Endothelial cell of umbilical vein (primary cell): ENCODE measurements around the gene KDR. TPM values are rescaled to one million over a fixed set of nuclear protein-coding genes. Genes with fewer than 3 reads are reported as not detected.

ENCODE experiments used
- BruUV-seq: library from RNA; stranded (reverse); fragments of 400-500 nt; replicated peaks from 2 replicates; lab custom pipeline; 2021; lab: Mats Ljungman, UMichigan
- CTCF ChIA-PET: fragments of 300-600, 350-600 bp; sonication (Branson Sonifier 250); formaldehyde crosslinking; loops from one replicate; lab custom pipeline; 2021; ENCODE audit warnings: antibody characterized with exemption, inconsistent platforms; lab: Charles Lee
- POLR2A ChIA-PET: fragments of 300-600, 350-600 bp; sonication (Branson Sonifier 250); formaldehyde crosslinking; loops from one replicate; lab custom pipeline; 2021; ENCODE audit warnings: antibody characterized with exemption, inconsistent platforms; lab: Charles Lee
- DNase-seq: peaks from one replicate; pipeline ENCODE4 v3.0.0-alpha.2; 2011; ENCODE audit warnings: low read depth, low spot score
- FAIRE-seq: peaks from 2 replicates; lab custom pipeline; 2011; peaks lifted over from hg19 to GRCh38; lab: Jason Lieb, UNC
- H2AFZ ChIP-seq: 2 replicates; pipeline ENCODE4 v1.6.0; 2012; ENCODE audit warnings: low read depth, low read length, control low read depth, inconsistent platforms
- H3K27ac ChIP-seq: 2 replicates; pipeline ENCODE4 v1.5.1; 2011; ENCODE audit warnings: low read depth, mild to moderate bottlenecking, control low read depth, low read length, moderate library complexity; ENCODE audit not compliant: insufficient read depth
- H3K27me3 ChIP-seq, 2 experiments: 2 replicates each; pipeline versions ENCODE4 v1.6.0 to v1.6.1; 2011; ENCODE audit warnings: low read length in 2 of 2, mixed read lengths in 1 of 2; ENCODE audit not compliant: control insufficient read depth in 2 of 2, insufficient read depth in 2 of 2
- H3K36me3 ChIP-seq, 2 experiments: 2 replicates in 1 of 2; 3 replicates in 1 of 2; pipeline ENCODE4 v1.5.1; 2011; ENCODE audit warnings: low read length in 2 of 2, mild to moderate bottlenecking in 1 of 2, moderate library complexity in 1 of 2; ENCODE audit not compliant: control insufficient read depth in 2 of 2, insufficient read depth in 2 of 2; ENCODE audit errors: extremely low read depth in 1 of 2
- H3K4me1 ChIP-seq: 3 replicates; pipeline ENCODE4 v1.5.1; 2011; ENCODE audit warnings: mild to moderate bottlenecking, low read length; ENCODE audit not compliant: control insufficient read depth, insufficient read depth; ENCODE audit errors: extremely low read depth
- H3K4me2 ChIP-seq: 2 replicates; pipeline ENCODE4 v1.6.1; 2011; ENCODE audit warnings: low read length, control low read depth, mixed read lengths; ENCODE audit not compliant: insufficient read depth
- H3K4me3 ChIP-seq, 3 experiments: fragments of 200-600 bp in 1 of 3; sonication (generic), shearing (Covaris generic) in 1 of 3; replicated peaks in 1 of 3; 2 replicates each; pipeline ENCODE4 v1.5.1; 2011 to 2016; ENCODE audit warnings: control low read depth in 3 of 3, low read length in 3 of 3, mild to moderate bottlenecking in 2 of 3, inconsistent platforms in 1 of 3, low read depth in 1 of 3, moderate library complexity in 1 of 3; ENCODE audit not compliant: insufficient read depth in 1 of 3
- H3K79me2 ChIP-seq: 2 replicates; pipeline ENCODE4 v1.6.0; 2012; ENCODE audit warnings: low read length, inconsistent platforms; ENCODE audit not compliant: control insufficient read depth, insufficient read depth
- H3K9ac ChIP-seq: replicated peaks from 2 replicates; pipeline ENCODE3; 2011; ENCODE audit warnings: low read length, control low read depth; ENCODE audit not compliant: insufficient read depth; ENCODE audit errors: extremely low read depth
- H3K9me1 ChIP-seq: replicated peaks from 3 replicates; pipeline ENCODE4 v1.6.0; 2011; ENCODE audit warnings: mild to moderate bottlenecking, low read length; ENCODE audit not compliant: control insufficient read depth, insufficient read depth; ENCODE audit errors: extremely low read depth
- H3K9me3 ChIP-seq: replicated peaks from 2 replicates; pipeline ENCODE4 v1.5.1; 2012; ENCODE audit warnings: low read length, inconsistent platforms; ENCODE audit not compliant: control insufficient read depth, insufficient read depth
- H4K20me1 ChIP-seq: replicated peaks from 2 replicates; pipeline ENCODE3; 2011; ENCODE audit warnings: mild to moderate bottlenecking, low read length; ENCODE audit not compliant: control insufficient read depth, insufficient read depth; ENCODE audit errors: extremely low read depth
- EZH2 ChIP-seq: IDR thresholded peaks from 2 replicates; pipeline ENCODE4 v1.6.1; 2012; ENCODE audit warnings: borderline replicate concordance, low read depth, mild to moderate bottlenecking, moderate library complexity, low read length, inconsistent platforms; ENCODE audit not compliant: severe bottlenecking
- FOS ChIP-seq: IDR thresholded peaks from 2 replicates; pipeline ENCODE4 v1.6.1; 2011; ENCODE audit warnings: mild to moderate bottlenecking, low read length, moderate library complexity, borderline replicate concordance; ENCODE audit not compliant: insufficient read depth
- GATA2 ChIP-seq: IDR thresholded peaks from 2 replicates; pipeline ENCODE4 v1.7.0; 2011; ENCODE audit warnings: low read depth, mild to moderate bottlenecking, moderate library complexity, mixed read lengths, low read length; ENCODE audit not compliant: insufficient read length, insufficient read depth
- JUN ChIP-seq: IDR thresholded peaks from 2 replicates; pipeline ENCODE4 v1.6.1; 2011; ENCODE audit warnings: borderline replicate concordance, low read depth; ENCODE audit not compliant: insufficient read length, insufficient read depth
- MYC ChIP-seq: IDR thresholded peaks from one replicate; pipeline ENCODE4 v1.6.1; 2011; ENCODE audit warnings: mild to moderate bottlenecking, low read depth, low read length
- POLR2A ChIP-seq: IDR thresholded peaks from 2 replicates; pipeline ENCODE4 v1.6.1; 2012; ENCODE audit warnings: low read depth, mild to moderate bottlenecking, control low read depth, low read length
- POLR2AphosphoS5 ChIP-seq: IDR thresholded peaks from 2 replicates; pipeline ENCODE4 v1.6.1; 2012; ENCODE audit warnings: low read depth, mild to moderate bottlenecking, control low read depth, low read length, moderate library complexity; ENCODE audit not compliant: insufficient read depth
- dilution Hi-C: fragments of 300-500 bp; cut with MboI; formaldehyde crosslinking; loops from one replicate; pipeline ENCODE4 v1.15.0; 2019; ENCODE audit warnings: low sequenced_read_pairs; ENCODE audit not compliant: extremely low pct_ligation_motif_present
- intact Hi-C: fragments of 100-400 bp; cut with micrococcal nuclease; formaldehyde crosslinking; loops from one replicate; pipeline ENCODE4 v1.10.0; 2022
- polyA plus RNA-seq, 4 experiments: library from polyadenylated mRNA; depleted of rRNA in 3 of 4; stranded (reverse) in 3 of 4; unstranded in 1 of 4; fragments of >200 nt; gene quantifications; 2 replicates each; pipeline versions ENCODE4 v1.2.1 to v1.2.3, GENCODE V29; 2011 to 2012; ENCODE audit warnings: missing spikeins in 1 of 4
- total RNA-seq: library from RNA; stranded (reverse); gene quantifications from 2 replicates; pipeline ENCODE4 v1.2.3, GENCODE V29; 2021
- TF ChIP-seq, protein P1 (sequence below), 2 donors: IDR thresholded peaks; 1 replicate in 1 of 2; 2 replicates in 1 of 2; pipeline ENCODE4 v1.5.1; 2011; ENCODE audit warnings: low read length in 2 of 2, mild to moderate bottlenecking in 2 of 2, moderate library complexity in 2 of 2, control low read depth in 1 of 2, inconsistent platforms in 1 of 2, low read depth in 1 of 2; ENCODE audit not compliant: insufficient read depth in 1 of 2; ENCODE audit errors: extremely low read depth in 1 of 2
- TF ChIP-seq, protein P2 (sequence below): IDR thresholded peaks from 2 replicates; pipeline ENCODE4 v1.6.1; 2011; ENCODE audit not compliant: insufficient read depth, insufficient read length

The KDR gene
- total and polyA plus RNA-seq, 2 donors (not counting 3 experiments of a cell fraction or from before 2014, with no cell fraction given), result 80.5 to 145 TPM

DNA sequence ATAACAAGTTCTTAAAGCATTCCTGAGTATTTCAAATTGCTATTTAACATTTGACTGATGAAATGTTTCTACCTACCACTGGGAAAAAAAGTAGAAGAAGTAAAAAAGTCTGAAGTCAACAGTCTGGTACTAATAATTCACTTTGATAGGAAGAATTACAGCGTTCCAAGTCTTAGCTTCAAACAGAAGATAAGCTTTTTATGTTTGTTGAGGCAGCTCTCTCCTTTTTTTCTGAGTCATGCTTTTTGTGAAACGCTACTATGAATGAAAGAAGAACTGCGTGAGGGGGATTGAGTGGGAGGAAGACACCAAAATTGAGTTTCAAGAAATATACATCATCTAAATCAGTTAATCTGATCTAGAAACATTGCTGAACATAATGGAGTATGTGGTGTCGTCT is 13.0 kb upstream of the KDR start:
- Histone ChIP-seq H3K36me3 (no peaks in the 10 kb centered on the region), H3K4me3 (no peak overlapping the region), H3K4me2 (no peak overlapping the region), H3K9me3 (no peaks in the 10 kb centered on the region), H3K27me3 (no peaks in the 10 kb centered on the region), H3K9me1 (no peaks in the 10 kb centered on the region), H3K9ac (no peak overlapping the region), H4K20me1 (no peaks in the 10 kb centered on the region), H3K4me1 (no peaks in the 10 kb centered on the region), H3K79me2 (no peaks in the 10 kb centered on the region), H2AFZ (no peak overlapping the region), H3K27ac (no peak overlapping the region)
- TF ChIP-seq POLR2AphosphoS5 (no peak), JUN (no peak), POLR2A (no peak), FOS (no peak), GATA2 (no peak), EZH2 (no peak), MYC (no peak)
- TF ChIP-seq, protein P1, sequence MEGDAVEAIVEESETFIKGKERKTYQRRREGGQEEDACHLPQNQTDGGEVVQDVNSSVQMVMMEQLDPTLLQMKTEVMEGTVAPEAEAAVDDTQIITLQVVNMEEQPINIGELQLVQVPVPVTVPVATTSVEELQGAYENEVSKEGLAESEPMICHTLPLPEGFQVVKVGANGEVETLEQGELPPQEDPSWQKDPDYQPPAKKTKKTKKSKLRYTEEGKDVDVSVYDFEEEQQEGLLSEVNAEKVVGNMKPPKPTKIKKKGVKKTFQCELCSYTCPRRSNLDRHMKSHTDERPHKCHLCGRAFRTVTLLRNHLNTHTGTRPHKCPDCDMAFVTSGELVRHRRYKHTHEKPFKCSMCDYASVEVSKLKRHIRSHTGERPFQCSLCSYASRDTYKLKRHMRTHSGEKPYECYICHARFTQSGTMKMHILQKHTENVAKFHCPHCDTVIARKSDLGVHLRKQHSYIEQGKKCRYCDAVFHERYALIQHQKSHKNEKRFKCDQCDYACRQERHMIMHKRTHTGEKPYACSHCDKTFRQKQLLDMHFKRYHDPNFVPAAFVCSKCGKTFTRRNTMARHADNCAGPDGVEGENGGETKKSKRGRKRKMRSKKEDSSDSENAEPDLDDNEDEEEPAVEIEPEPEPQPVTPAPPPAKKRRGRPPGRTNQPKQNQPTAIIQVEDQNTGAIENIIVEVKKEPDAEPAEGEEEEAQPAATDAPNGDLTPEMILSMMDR (IDR thresholded peaks at IDR 0.05; ENCODE audit: extremely low read depth in 1 of 2, insufficient read depth in 1 of 2, low read depth in 1 of 2, low read length in 2 of 2), result no peak
- TF ChIP-seq, protein P2, sequence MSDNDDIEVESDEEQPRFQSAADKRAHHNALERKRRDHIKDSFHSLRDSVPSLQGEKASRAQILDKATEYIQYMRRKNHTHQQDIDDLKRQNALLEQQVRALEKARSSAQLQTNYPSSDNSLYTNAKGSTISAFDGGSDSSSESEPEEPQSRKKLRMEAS, result no peak
- FAIRE-seq, result no peak
- CTCF ChIA-PET, result interaction anchor here (1.0 to 1.2 kb wide), 3 partner anchors 10 to 31 kb away, joined by 3 to 5 read pairs (median 3); no protein-coding TSS in a partner anchor
- dilution Hi-C loops (no loop called here), intact Hi-C loops (no loop called here)
- POLR2A ChIA-PET, result no interaction called here
- no peak for DNase-seq
- BruUV-seq, result no TSS peak
